Astrocyte of the hippocampus (primary cell): ENCODE data around the gene GRK1.

Experiments used
- DNase-seq: peaks from one replicate; pipeline ENCODE4 v3.0.0; 2011; ENCODE audit warnings: low read depth, low spot score

GRK1 gene

GRCh38 chr13:113650275-113650674 is 16.7 kb upstream of the GRK1 start:
- DNase-seq, result no peak

- DNase-seq, result no peak
Measured at GRCh38 chr13:113650731-113651148, 16.3 kb upstream of the GRK1 start.

- no peak for DNase-seq
Measured at GRCh38 chr13:113651511-113652403, 15.3 kb upstream of the GRK1 start.

DNA sequence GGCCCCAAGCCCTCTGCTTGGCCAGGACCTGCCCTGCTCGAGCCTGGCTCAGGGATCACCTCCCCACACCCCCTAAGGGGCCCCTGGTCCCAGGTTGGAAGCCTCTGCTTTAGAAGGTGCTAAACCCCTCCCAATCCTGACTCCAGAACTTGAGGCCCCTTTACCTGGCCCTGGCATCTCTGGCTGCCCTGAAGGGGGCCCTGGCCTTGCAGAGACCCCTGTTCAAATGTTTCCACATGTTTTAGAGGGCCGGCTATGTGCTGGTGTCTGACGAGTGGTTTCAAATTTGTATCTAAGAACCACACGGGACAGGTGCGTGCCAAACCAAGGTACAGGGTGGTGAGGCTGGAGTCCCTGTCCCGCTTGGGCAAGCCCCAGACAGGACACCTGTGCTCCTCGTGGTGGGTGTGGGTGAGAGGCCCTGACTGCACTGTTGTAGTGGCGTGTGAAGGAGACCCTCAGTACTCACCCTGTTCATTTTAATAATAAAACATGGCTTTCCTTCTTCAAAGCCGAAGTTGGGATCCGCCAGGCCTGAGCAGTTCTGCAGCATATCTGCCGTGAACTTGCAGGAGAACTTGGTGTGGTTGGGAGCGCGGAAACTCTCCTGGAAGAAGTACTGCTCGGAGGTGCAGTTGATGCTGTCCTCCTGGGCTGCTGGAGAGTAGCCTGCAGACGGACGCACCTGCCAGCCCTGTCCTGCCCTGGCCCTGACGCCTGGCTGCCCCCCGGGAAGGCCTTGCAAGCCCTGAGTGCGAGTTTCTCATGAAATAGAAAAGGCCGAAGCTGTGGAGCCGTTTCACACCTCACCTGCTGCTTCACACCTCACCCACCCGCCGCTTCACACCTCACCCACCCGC is 14.4 kb upstream of the GRK1 start:
- DNase-seq, result no peak

GRCh38 chr13:113653264-113654174 is 13.5 kb upstream of the GRK1 start:
- peak; percentile 17 for DNase-seq

DNA sequence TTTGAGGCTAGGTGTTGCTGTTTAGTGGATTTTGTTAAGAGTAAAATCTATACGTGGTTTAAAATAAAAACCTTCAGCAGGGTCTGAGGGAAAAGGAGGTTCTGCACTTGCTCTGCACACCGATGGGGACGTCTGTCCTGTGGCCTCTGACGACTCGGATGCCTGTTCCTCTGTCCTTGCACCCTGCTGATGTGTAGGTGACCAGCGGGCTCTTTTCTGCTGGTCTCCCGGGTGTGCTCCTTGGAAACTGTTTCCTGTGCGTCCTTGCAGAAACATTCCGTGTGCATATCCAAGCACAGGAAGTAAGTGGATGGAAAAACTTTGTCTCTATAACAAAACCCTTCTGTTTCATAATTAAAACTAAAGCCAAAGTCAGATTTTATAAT is 12.9 kb upstream of the GRK1 start:
- DNase-seq, result no peak

GRCh38 chr13:113654591-113655345 is 12.3 kb upstream of the GRK1 start:
- no peak for DNase-seq

DNA sequence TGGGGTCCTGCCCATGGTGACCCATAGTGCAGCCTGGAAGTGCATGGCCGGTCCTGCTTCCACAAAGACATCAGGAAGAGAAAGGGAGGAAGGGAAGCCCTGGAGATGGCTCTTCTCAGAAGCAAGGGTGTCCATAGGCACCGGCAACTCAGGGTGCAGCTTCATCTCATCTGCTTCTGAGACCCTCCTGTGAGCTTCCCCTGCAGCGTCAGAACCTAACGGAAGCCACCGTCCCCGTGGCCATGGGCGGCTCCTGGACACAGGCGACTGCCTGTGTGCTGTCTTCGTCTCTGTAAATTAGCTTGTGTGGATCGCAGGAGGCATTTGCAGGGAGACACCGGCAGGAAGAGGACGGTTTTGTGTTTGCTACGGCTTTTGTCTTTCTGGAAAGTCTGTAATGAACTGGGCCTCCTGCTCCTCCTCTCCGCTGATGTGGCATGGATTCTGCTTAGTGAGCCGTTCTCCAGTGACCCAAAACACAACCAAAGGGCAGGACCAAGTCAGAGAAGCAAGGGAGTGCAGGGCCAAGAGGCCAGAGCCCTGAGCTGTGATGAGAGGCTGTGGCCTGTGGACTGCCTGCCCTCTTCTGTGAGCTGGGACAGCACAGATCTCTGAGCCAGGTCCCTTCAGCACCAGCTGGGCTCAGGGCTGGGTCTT is 11.5 kb upstream of the GRK1 start:
- DNase-seq, result no peak

GRCh38 chr13:113656003-113656588 is 10.9 kb upstream of the GRK1 start:
- DNase-seq, result no peak

GRCh38 chr13:113656831-113657671 is 10.0 kb upstream of the GRK1 start:
- DNase-seq, result no peak

GRCh38 chr13:113657851-113658741 is 8.9 kb upstream of the GRK1 start, which contains the start of gene ATP4B:
ATP4B (minus strand) TSS chr13:113658198; CDS start chr13:113658144, 54 bp downstream.
- DNase-seq, result no peak

DNA sequence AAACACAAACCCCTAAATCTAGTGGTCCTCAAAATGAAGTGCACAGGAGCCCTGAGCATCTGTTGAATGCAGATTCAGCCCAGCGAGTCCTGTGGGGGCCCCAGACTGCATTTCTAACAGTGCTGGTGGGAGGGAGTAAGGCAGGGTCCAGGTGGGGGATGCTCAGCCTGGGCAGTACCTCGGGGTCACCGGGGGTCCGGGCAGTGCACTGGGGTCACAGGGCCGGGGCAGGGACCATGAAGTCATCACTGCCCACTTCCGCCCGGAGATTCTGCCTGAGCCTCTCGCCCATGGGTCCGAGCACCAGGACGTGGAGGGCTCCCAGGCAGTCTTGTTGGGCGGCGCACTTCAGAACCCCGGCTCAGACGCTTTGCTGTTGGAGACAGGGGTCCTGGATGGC is 8.2 kb upstream of the GRK1 start:
- no peak for DNase-seq

DNA sequence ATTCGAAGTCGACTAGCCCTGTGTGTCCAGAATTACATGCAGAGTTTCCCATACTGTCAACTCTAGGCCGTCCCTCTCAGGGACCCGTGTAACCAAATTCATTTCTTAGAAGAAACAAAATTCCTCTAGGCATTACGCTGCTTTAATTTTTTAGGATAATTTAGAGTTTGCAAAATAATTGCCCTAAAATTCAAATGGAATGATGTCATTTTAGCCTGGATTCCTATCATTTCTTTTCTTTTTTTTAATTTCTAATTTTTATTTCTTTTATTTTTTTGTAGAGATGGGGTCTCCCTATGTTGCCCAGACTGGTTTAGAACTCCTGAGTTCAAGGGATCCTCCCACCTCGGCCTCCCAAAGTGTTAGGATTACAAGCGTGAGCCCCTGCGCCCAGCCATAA is 7.7 kb upstream of the GRK1 start:
- DNase-seq, result no peak

DNA sequence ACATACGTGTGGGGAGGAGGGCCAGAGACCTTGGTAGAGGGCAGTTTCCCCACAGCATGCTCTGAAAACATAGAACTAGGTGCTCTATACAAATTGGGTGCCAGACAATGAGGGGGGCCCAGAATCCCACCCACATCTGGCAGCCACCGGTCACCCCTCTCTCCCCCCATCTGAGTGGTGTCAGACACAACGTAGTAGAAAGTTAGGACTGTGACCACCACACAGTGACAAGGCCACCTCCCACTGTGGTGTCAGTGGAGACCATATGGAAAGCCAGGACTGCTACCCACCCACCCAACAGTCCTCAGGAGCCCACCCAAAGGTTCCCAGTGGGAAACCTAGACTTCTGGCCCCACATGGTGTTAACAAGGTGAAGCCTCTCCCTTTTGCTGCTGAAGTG is 7.0 kb upstream of the GRK1 start:
- no peak for DNase-seq

- DNase-seq, result no peak
Measured at GRCh38 chr13:113661509-113661908, 5.5 kb upstream of the GRK1 start.

DNA sequence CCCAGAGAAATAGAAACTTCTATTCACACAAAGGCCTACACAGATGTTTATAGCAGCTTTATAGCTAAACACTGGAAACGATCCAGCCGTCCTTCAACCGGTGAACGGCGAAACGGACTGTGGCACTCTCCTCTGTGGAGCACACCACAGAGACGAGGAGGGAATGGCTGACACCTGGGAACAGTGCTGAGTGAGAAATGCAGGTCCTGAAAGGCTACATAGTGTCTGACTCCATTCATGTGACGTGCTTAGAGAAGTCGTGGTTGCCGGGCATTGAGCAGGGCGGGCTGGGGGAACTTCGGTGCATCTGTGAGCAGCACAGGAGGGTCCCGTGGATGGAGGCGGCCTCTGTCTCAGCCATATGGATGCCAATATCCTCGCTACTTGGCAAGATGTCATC is 3.1 kb upstream of the GRK1 start:
- DNase-seq, result no peak

GRCh38 chr13:113664751-113665596 is 2.0 kb upstream of the GRK1 start:
- no peak for DNase-seq
